Chondrocyte (in vitro differentiated cells): ENCODE data around the gene FXYD5. TPM values are rescaled to one million over a fixed set of nuclear protein-coding genes. Genes with fewer than 3 reads are reported as not detected.
"Not testable (repeated sequence)": the region's sequence is repeated elsewhere in the genome, so short reads cannot be mapped to it uniquely, and the experiment has no call there.

Source experiments
- DNase-seq: peaks from one replicate; pipeline ENCODE4 v3.0.0; 2021; ENCODE audit warnings: mixed read lengths, low spot score
- H3K27ac Mint-ChIP-seq: one replicate; pipeline ENCODE4 v1.8.0; 2021; ENCODE audit warnings: mild to moderate bottlenecking, moderate library complexity, mixed read lengths; ENCODE audit not compliant: unreplicated experiment
- H3K27me3 Mint-ChIP-seq: 2 replicates; pipeline ENCODE4 v1.8.0; 2021; ENCODE audit warnings: low read depth, mixed read lengths
- H3K36me3 Mint-ChIP-seq: 2 replicates; pipeline ENCODE4 v1.8.0; 2021; ENCODE audit warnings: low read depth, mixed read lengths
- H3K4me1 Mint-ChIP-seq: 2 replicates; pipeline ENCODE4 v1.8.0; 2021; ENCODE audit warnings: low read depth, mild to moderate bottlenecking, mixed read lengths
- H3K4me3 Mint-ChIP-seq: one replicate; pipeline ENCODE4 v1.8.0; 2021; ENCODE audit warnings: mild to moderate bottlenecking, moderate library complexity, mixed read lengths; ENCODE audit not compliant: unreplicated experiment
- H3K9me3 Mint-ChIP-seq: 2 replicates; pipeline ENCODE4 v1.8.0; 2021; ENCODE audit warnings: low read depth, mixed read lengths
- CTCF ChIP-seq: fragments of 200-600 bp; sonication (generic); IDR thresholded peaks from 2 replicates; pipeline ENCODE4 v1.5.0; 2021; ENCODE audit warnings: antibody characterized with exemption, mild to moderate bottlenecking, moderate library complexity
- total RNA-seq: library from RNA; stranded (reverse); gene quantifications from 3 replicates; pipeline ENCODE4 v1.2.1, GENCODE V29; 2021

FXYD5 gene
- total RNA-seq, 1 donor from 2014 or later = 108 TPM

- no peak for TF ChIP-seq CTCF
- H3K9me3 Mint-ChIP-seq = peaks cover 10% of the 10 kb centered on the region
- no peak overlapping the region for H3K4me3 Mint-ChIP-seq
- peaks cover 6% of the 10 kb centered on the region for H3K36me3 Mint-ChIP-seq
- H3K27ac Mint-ChIP-seq = no peak overlapping the region
- no peaks in the 10 kb centered on the region for H3K4me1 Mint-ChIP-seq
- no peak for DNase-seq
- H3K27me3 Mint-ChIP-seq = peaks cover 35% of the 10 kb centered on the region
Measured at GRCh38 chr19:35195830-35196229, 41.3 kb downstream of the FXYD5 start.

- not testable (repeated sequence) for H3K9me3 Mint-ChIP-seq, H3K4me1 Mint-ChIP-seq, H3K27ac Mint-ChIP-seq, H3K4me3 Mint-ChIP-seq, H3K36me3 Mint-ChIP-seq, DNase-seq
- peaks cover 33% of the 10 kb centered on the region for H3K27me3 Mint-ChIP-seq
Measured at GRCh38 chr19:35196861-35197260, 42.3 kb downstream of the FXYD5 start.

GRCh38 chr19:35199481-35199880 is 44.9 kb downstream of the FXYD5 start:
- Mint-ChIP-seq H3K36me3 (peaks cover 1% of the 10 kb centered on the region), H3K4me3 (no peak overlapping the region), H3K27me3 (peaks cover 19% of the 10 kb centered on the region), H3K9me3 (no peaks in the 10 kb centered on the region), H3K4me1 (no peaks in the 10 kb centered on the region), H3K27ac (no peak overlapping the region)
- DNase-seq = no peak
- TF ChIP-seq CTCF = no peak

- no peaks in the 10 kb centered on the region for H3K9me3 Mint-ChIP-seq
- no peak for TF ChIP-seq CTCF
- peaks cover 17% of the 10 kb centered on the region for H3K27me3 Mint-ChIP-seq
- no peaks in the 10 kb centered on the region for H3K36me3 Mint-ChIP-seq
- H3K4me1 Mint-ChIP-seq = no peaks in the 10 kb centered on the region
- DNase-seq = no peak
- H3K4me3 Mint-ChIP-seq = no peak overlapping the region
- no peak overlapping the region for H3K27ac Mint-ChIP-seq
Measured at GRCh38 chr19:35202722-35203688, 48.5 kb downstream of the FXYD5 start.

GRCh38 chr19:35204799-35205732 is 50.5 kb downstream of the FXYD5 start:
- no peak overlapping the region for H3K4me3 Mint-ChIP-seq
- H3K4me1 Mint-ChIP-seq = no peaks in the 10 kb centered on the region
- no peak for TF ChIP-seq CTCF
- DNase-seq = no peak
- H3K36me3 Mint-ChIP-seq = no peaks in the 10 kb centered on the region
- H3K27ac Mint-ChIP-seq = no peak overlapping the region
- H3K27me3 Mint-ChIP-seq = peaks cover 6% of the 10 kb centered on the region
- no peaks in the 10 kb centered on the region for H3K9me3 Mint-ChIP-seq
